ENCODE results near the gene SNRPD1. TPM values are rescaled to one million over a fixed set of nuclear protein-coding genes. Genes with fewer than 3 reads are reported as not detected.

SNRPD1 gene
- total RNA-seq, 1 donor from 2014 or later: 128 TPM

GRCh38 chr18:21660078-21660477, 48.0 kb downstream of the SNRPD1 start:
- no peak for TF ChIP-seq EZH2phosphoT487 (IDR thresholded peaks at IDR 0.05)
- no peak for TF ChIP-seq CTCF (IDR thresholded peaks at IDR 0.05)
- no peak for TF ChIP-seq EZH2 (IDR thresholded peaks at IDR 0.05)
- H4K20me1 ChIP-seq (ENCODE audit: low read depth): no peaks in the 10 kb centered on the region
- H3K27ac Mint-ChIP-seq: no peak overlapping the region
- no peaks in the 10 kb centered on the region for H3K36me3 ChIP-seq
- H3K4me1 ChIP-seq: no peaks in the 10 kb centered on the region
- no peaks in the 10 kb centered on the region for H3K4me1 Mint-ChIP-seq
- no peaks in the 10 kb centered on the region for H3K9me3 Mint-ChIP-seq
- H3F3A ChIP-seq (ENCODE audit: low read depth): no peaks in the 10 kb centered on the region
- H3K27me3 ChIP-seq: no peaks in the 10 kb centered on the region
- H3K9me3 ChIP-seq (ENCODE audit: low read depth): no peaks in the 10 kb centered on the region
- no peak overlapping the region for H3K4me3 ChIP-seq
- H3K27ac ChIP-seq: no peak overlapping the region
- H3K36me3 Mint-ChIP-seq: peaks cover 4% of the 10 kb centered on the region
- H3K4me2 ChIP-seq: no peak overlapping the region
- no peak overlapping the region for H3K4me3 Mint-ChIP-seq
- no peak for DNase-seq (ENCODE audit: low spot score)
- H3K79me2 ChIP-seq (ENCODE audit: low read depth): no peaks in the 10 kb centered on the region
- H2AFZ ChIP-seq (replicated peaks): no peak overlapping the region
- no peak overlapping the region for H3K9ac ChIP-seq
- no peaks in the 10 kb centered on the region for H3K27me3 Mint-ChIP-seq (ENCODE audit: insufficient read depth, low read depth)

- H3K36me3 ChIP-seq: no peaks in the 10 kb centered on the region
- no peak overlapping the region for H3K27ac Mint-ChIP-seq
- H3K79me2 ChIP-seq (ENCODE audit: low read depth): no peaks in the 10 kb centered on the region
- no peaks in the 10 kb centered on the region for H3K4me1 Mint-ChIP-seq
- peaks cover under 1% of the 10 kb centered on the region for H3K36me3 Mint-ChIP-seq
- H3K4me1 ChIP-seq: no peaks in the 10 kb centered on the region
- no peak for TF ChIP-seq CTCF (IDR thresholded peaks at IDR 0.05)
- no peak for TF ChIP-seq EZH2phosphoT487 (IDR thresholded peaks at IDR 0.05)
- TF ChIP-seq EZH2 (IDR thresholded peaks at IDR 0.05): no peak
- H3K4me2 ChIP-seq: no peak overlapping the region
- H4K20me1 ChIP-seq (ENCODE audit: low read depth): no peaks in the 10 kb centered on the region
- H3K4me3 Mint-ChIP-seq: no peak overlapping the region
- H3K27ac ChIP-seq: no peak overlapping the region
- H3K9ac ChIP-seq: no peak overlapping the region
- no peaks in the 10 kb centered on the region for H3K27me3 Mint-ChIP-seq (ENCODE audit: insufficient read depth, low read depth)
- no peak overlapping the region for H3K4me3 ChIP-seq
- DNase-seq (ENCODE audit: low spot score): no peak
- no peaks in the 10 kb centered on the region for H3F3A ChIP-seq (ENCODE audit: low read depth)
- no peaks in the 10 kb centered on the region for H3K9me3 ChIP-seq (ENCODE audit: low read depth)
- H3K9me3 Mint-ChIP-seq: no peaks in the 10 kb centered on the region
- no peaks in the 10 kb centered on the region for H3K27me3 ChIP-seq
- H2AFZ ChIP-seq (replicated peaks): no peak overlapping the region
These were observed 50.5 kb downstream of the SNRPD1 start for GRCh38 chr18:21662581-21662980.

GRCh38 chr18:21663578-21663977, 51.5 kb downstream of the SNRPD1 start:
- no peaks in the 10 kb centered on the region for H3K4me1 ChIP-seq
- H3K9ac ChIP-seq: no peak overlapping the region
- Mint-ChIP-seq H3K9me3 (no peaks in the 10 kb centered on the region), H3K4me1 (no peaks in the 10 kb centered on the region), H3K36me3 (no peaks in the 10 kb centered on the region), H3K4me3 (no peak overlapping the region), H3K27me3 (ENCODE audit: insufficient read depth, low read depth) (no peaks in the 10 kb centered on the region), H3K27ac (no peak overlapping the region)
- H3K9me3 ChIP-seq (ENCODE audit: low read depth): no peaks in the 10 kb centered on the region
- H3K4me3 ChIP-seq: no peak overlapping the region
- no peak for TF ChIP-seq EZH2phosphoT487 (IDR thresholded peaks at IDR 0.05)
- TF ChIP-seq CTCF (IDR thresholded peaks at IDR 0.05): no peak
- H3K27ac ChIP-seq: no peak overlapping the region
- H3K4me2 ChIP-seq: no peak overlapping the region
- DNase-seq (ENCODE audit: low spot score): no peak
- H3K27me3 ChIP-seq: no peaks in the 10 kb centered on the region
- no peak overlapping the region for H2AFZ ChIP-seq (replicated peaks)
- H3F3A ChIP-seq (ENCODE audit: low read depth): no peaks in the 10 kb centered on the region
- no peaks in the 10 kb centered on the region for H4K20me1 ChIP-seq (ENCODE audit: low read depth)
- no peaks in the 10 kb centered on the region for H3K36me3 ChIP-seq
- no peaks in the 10 kb centered on the region for H3K79me2 ChIP-seq (ENCODE audit: low read depth)

- H3K4me3 ChIP-seq: no peak overlapping the region
- no peak overlapping the region for H2AFZ ChIP-seq (replicated peaks)
- H3K27me3 ChIP-seq: no peaks in the 10 kb centered on the region
- no peaks in the 10 kb centered on the region for H3K4me1 ChIP-seq
- no peak for DNase-seq (ENCODE audit: low spot score)
- H3K4me2 ChIP-seq: no peak overlapping the region
- no peaks in the 10 kb centered on the region for H3K79me2 ChIP-seq (ENCODE audit: low read depth)
- Mint-ChIP-seq H3K27me3 (ENCODE audit: insufficient read depth, low read depth) (no peaks in the 10 kb centered on the region), H3K27ac (no peak overlapping the region), H3K4me3 (no peak overlapping the region), H3K4me1 (no peaks in the 10 kb centered on the region), H3K36me3 (no peaks in the 10 kb centered on the region), H3K9me3 (no peaks in the 10 kb centered on the region)
- H3F3A ChIP-seq (ENCODE audit: low read depth): no peaks in the 10 kb centered on the region
- no peak overlapping the region for H3K27ac ChIP-seq
- H3K9ac ChIP-seq: no peak overlapping the region
- no peaks in the 10 kb centered on the region for H3K36me3 ChIP-seq
- no peak for TF ChIP-seq EZH2phosphoT487 (IDR thresholded peaks at IDR 0.05)
- H4K20me1 ChIP-seq (ENCODE audit: low read depth): no peaks in the 10 kb centered on the region
- no peaks in the 10 kb centered on the region for H3K9me3 ChIP-seq (ENCODE audit: low read depth)
These were observed 52.0 kb downstream of the SNRPD1 start for GRCh38 chr18:21664069-21664468.
